ENCODE results near the gene KCNMA1.

The KCNMA1 gene

DNA sequence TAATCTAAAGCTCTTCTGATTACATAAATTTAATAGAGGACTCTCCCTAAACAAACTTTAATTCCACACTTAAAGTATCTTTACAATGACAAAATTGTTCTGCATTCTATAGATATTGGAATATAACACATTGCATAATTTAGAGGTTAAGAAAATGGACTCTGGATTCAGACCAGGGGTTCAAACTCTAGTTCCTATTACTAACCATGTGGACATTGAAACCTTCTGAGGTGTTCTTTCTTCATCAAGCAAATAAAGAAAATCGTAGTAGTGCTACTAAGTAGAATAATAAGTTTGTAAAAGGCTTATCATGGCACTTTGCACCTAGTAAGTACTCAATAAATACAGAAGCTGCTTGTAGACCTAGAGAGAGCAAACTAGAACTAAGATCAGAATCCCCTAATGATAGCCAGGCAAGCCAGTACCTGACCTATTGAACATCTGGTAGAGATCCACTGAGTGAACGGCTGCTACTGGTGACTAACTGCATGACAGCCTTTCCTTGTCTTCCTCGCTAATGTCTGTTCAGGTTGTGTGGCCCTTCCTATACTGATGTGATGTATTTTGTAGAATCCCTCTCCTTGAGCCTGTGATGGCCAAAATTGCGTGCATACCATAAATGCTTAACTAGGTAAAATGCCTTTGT lies 430.3 kb downstream of the KCNMA1 start:
- FAIRE-seq (no peak), DNase-seq (ENCODE audit: insufficient read length, low spot score) (no peak)

DNA sequence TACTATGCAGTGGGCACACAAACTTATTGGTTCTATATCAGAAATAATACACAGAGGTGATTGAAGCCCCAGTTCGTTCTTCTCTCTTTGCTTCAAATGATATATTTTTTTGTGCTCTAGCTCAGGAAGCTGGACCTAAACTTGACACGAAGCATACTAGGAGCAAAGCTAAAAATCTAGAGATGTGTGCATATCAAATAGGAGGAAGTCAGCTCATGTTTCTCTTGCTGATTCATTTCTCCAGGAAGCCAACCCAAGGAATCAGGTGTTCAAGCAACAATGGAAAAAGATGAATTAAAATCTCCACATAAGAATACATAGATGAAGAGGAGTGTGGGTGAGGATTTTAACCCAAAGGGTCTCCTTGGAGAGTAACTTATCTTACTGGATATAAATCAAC lies 432.5 kb downstream of the KCNMA1 start:
- no peak for FAIRE-seq
- DNase-seq (ENCODE audit: insufficient read length, low spot score): no peak

DNA sequence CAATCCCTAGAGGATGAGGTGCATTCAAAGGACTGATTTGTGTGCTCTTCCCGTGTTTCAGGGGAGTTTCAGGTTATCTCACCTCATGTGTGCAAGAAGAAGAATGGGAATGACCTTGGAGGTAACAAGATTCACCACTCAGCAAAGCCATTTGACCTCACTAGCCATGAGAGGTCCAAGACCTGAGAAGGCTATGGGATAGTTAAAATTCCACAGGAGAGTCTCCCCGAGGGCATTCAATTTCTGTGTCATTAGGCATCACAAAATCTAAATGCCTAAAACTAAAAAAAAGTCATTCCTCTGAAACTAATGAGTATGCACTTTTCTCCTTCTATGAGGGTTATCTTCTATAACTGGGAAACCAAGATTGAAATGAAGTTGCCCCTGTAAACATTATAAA lies 433.4 kb downstream of the KCNMA1 start:
- DNase-seq (ENCODE audit: insufficient read length, low spot score) (no peak), FAIRE-seq (no peak)

DNA sequence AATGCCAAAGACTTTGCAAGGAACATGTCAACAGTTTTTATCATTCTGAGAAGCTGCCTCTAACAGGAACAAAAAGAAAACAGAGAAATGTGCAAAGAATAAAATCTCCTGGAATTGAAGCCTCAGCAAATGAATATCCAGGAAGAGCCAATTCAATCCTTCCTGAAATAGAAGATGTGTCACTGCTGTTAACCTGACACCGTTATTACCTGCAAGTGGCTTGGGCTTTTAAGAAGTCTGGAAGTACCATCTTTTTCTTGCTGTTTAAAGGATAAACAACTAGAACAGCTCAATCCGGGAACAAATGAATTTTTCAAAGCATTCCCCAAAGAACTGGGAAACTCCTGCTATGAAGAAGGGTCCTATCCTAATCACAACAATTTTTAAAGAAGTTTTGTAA lies 434.8 kb downstream of the KCNMA1 start:
- no peak for FAIRE-seq
- DNase-seq (ENCODE audit: insufficient read length, low spot score): no peak

DNA sequence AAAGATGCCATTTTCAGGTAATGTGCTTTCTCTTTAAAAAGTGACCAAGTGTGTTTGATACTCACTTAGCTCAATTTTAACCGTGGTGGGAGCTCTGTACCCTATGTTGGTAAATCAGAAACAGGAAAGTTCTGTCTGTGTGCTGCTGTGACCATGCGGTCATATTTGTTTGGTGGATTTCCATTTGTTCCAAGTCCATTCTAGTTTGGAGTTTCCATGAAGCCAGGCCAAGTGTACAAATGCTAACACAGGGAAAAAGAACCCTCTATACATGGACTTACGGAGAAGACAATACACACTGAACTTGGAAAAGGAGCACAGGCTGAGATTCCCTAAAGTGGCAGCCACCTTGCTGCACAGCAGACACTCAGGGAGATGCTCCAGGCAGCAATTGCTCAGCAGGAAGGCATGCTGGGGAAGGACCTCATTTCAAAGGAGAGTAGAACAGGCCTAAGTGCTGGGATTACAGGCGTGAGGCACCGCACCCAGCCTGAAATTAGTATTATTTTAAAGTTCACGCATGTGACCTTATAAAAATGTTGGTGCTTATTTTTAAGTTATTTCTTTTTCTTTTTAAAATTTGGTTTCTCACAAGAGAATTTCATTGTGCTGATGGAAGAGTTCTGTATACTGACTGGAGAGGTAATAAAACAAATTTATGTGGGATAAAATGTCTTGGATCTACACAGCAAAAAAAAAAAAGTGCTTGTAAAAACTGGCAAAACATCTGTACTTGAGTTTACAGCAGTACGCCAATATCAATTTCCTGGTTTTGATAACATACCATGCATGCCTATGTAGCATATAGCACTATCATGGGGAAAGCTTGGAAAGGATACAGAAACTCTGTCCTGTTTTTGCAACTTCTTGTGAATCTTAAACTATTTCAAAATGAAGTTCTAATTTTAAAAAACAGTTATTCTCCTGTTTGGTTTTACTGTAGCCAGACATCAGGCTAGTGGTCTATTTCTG lies 436.2 kb downstream of the KCNMA1 start:
- FAIRE-seq (no peak), DNase-seq (ENCODE audit: insufficient read length, low spot score) (no peak)

DNA sequence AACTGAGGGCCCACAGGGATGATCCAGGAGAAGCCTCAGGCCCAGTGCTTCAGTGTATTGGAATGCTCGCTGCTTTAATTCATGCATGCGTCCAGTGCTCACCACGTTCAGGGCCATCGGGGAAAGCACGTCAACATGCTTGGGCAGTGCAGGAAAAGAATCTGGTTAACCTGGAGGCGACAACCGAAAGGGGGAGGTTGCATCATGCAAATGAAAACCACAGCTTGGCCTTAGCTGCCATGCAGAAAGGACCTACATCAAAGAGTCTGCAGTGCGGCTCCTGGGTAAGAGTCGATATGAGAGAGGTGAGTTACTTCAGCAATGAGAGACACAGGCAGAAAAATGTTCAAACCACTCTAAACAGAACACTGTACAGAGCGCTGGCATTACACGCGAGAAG lies 440.1 kb downstream of the KCNMA1 start:
- DNase-seq (ENCODE audit: insufficient read length, low spot score) (no peak), FAIRE-seq (no peak)

DNA sequence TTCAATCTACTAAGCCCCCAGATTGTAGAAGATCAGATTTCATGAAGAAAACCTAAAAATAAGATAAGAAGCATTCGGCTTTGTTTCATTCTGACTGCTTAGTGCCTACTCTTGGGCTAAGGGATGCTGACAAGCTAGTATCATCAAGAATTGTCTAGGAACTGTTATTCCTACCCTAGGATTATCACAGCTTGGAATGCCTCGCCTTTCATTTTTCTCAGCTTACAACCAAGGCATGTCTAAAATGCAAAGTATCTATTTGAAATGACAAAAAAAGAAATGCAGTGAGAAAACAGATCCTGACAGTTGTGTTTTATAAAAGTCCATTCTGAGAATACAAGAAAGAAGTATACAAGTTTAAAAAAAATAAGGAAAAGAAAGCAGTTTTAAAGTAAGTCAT lies 441.0 kb downstream of the KCNMA1 start:
- no peak for FAIRE-seq
- no peak for DNase-seq (ENCODE audit: insufficient read length, low spot score)

DNA sequence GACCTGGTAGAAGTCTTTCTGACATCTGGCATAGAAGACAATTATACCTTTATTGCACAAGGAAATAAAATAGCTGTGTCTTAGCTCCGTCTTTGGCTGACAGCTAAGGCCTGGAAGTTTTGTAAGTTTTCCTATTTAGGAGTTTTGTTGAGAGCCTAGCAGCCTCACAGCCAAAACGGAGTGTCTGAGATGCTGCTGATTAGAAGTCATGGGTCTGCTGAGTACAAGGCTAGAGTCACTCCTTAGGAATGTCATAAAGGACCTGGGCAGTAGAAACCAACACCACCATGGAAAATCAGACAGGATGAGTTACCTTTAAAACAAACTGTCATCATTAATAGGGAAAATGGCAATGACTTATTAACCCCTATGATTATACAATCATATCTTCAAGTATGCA lies 442.5 kb downstream of the KCNMA1 start:
- FAIRE-seq (no peak), DNase-seq (ENCODE audit: insufficient read length, low spot score) (no peak)

DNA sequence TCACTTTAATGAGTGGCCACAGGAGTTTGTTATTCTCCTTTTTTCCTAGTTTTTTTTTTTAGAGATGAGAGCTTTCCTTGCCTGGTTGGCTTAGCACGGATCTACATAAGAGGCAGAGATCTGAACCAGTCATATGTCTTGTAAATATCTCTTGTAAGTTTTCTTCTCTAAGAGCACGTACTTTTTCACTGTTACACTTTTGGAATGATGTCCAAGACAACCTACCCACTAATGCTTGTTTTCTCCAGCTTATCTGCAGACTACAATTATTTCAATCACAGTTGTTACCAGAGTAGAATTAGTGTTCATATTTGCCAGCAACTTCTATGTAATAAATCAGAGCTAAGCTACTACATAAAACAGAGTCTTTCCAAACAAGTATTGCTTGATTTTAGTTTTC lies 444.6 kb downstream of the KCNMA1 start:
- FAIRE-seq: no peak
- DNase-seq (ENCODE audit: insufficient read length, low spot score): no peak

DNA sequence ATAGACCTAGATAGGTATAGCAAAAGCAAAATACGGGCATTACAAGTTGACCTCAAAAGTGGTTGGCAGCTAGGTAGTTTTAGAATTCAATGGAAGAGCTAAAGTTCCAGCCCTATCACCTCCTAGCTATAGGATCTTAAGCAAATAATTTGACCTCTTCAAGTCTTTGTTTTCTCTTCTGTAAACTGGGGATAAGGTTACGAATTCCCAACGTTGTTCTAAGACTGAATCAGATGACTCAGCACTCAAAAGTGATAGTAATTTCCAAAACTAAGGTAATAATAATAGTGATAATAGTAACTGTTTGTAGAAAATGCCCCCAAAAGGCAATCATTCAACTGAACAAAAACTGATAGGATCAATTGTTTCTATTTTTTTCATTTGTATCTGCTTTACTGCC lies 445.2 kb downstream of the KCNMA1 start:
- DNase-seq (ENCODE audit: insufficient read length, low spot score) (no peak), FAIRE-seq (no peak)

DNA sequence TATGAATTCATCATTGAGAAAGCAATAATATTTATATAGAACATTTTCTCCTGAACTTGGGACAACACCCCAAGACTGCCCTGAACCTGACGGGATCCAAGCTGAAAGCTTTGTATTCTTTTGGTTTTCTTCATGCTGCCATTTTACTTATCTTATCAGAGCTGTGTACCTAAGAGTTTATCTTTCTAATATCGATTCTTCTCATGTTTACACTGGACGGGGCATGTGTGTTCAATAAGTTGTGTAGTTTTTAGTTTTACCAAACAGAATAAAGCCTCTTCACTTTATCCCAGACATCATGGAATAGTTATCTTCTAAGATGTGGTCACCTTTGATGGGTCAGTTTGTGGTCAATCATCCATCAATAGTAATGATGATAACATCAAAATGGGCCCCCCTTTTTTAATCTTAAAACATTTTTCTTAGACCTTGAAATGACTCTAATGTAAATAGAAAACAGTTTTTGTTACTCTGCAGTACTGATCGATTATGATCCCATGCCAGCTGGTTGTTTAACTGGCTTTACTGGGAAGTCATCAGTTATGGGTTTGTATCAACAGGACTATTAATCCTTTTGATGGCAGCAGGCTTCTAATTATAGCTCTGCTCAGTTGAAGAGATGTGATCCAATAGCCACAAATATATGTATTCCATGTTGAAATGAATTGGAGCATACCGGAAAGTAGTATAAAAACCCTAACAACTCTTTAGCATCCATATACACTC lies 446.1 kb downstream of the KCNMA1 start:
- DNase-seq (ENCODE audit: insufficient read length, low spot score) (no peak), FAIRE-seq (no peak)

DNA sequence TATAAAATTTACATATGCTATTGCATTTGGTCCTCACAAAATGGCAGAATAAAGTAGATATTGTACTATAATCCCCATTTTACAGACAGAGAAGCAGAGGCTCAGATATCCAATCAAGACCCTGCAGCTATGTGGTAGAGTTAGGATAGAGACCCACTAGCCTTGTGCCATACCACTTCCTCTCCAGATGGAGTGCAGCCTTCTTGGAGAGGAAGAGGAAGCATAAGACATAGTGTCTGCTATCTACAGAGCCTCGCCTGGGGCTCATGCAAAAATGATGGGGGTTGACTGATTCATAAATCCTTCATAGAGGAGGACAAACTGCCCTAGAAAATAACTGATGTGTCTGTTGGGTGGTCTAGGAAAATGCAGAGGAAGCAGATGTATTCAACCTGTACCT lies 447.3 kb downstream of the KCNMA1 start:
- DNase-seq (ENCODE audit: insufficient read length, low spot score): no peak

DNA sequence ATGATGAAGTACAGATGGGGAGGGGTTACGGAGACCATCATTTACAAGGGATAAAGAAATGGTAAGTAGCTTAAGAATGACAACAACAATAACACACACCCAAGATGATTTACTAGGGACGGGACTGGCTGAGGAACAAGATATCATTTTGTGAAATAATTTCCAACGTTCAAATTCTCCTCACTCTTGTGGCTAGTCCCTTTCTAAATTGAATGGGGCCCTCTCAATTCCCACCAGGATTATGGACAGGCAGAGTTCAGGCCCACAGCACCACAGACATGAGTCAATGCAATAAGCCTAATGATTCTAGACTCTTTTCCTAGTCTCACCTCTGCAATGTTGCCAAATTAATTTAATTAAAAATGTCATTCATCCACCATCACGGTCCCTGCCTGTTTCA lies 448.1 kb downstream of the KCNMA1 start:
- FAIRE-seq (no peak), DNase-seq (ENCODE audit: insufficient read length, low spot score) (no peak)

More for the DNA sequence above, 447.3 kb downstream of the KCNMA1 start:
- no peak for FAIRE-seq

DNA sequence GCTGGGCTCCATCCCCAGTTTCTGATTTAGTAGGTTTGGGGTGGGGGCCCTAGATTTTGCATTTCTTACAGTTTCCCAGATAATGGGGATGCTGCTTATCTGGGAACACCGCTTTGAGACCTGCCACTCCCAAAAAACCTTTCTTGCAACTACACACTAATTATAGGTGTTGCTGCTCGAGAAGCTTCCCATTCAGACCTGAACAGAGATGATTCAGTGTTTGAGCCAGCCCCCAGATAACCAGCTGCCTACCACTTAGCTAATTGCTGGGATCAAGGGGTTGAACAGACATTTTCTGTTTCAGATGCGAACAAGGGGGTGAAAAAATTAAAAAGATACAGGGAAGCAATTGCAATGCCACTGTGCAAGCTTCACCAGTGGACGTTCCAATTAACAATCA lies 448.5 kb downstream of the KCNMA1 start:
- no peak for FAIRE-seq

DNA sequence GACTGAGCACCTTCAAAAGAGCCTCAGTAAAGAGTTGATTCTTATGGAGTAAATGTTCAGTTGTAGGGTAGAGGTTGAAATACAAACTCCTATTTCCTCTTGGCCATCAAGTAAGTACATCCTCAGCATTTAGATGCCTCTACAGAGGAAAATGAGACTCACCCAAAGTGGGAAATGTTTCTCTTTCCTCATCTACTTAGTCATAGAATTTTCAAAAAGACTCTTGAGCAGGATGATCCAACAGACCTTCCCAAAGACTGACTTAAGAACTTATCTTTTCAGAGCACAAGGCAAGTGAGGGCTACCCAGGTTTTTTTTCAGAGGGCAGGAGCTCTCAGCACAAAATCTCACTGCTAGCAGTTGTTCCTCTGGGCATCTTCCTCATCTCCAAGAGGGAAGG lies 449.1 kb downstream of the KCNMA1 start:
- DNase-seq (ENCODE audit: insufficient read length, low spot score): no peak
- no peak for FAIRE-seq

More for the DNA sequence above, 448.5 kb downstream of the KCNMA1 start:
- DNase-seq (ENCODE audit: insufficient read length, low spot score): no peak

DNA sequence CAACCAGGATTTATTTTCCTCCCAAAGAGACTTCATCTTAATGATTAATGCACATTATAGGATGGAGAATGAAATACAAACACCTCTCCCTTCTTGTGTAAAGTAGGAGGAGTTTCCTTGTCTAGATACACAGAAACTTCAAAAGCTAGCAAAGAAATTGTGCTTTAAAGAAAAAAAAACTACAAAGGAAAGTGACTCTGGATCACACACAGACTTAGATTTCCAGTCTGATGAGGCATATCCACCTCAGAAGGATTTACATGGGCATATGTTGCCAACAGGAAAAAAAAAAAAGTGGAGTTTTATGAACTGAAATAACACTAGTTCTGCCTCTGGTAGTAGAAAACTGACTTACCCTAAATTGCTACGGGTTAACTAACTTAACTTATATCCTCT lies 449.6 kb downstream of the KCNMA1 start:
- FAIRE-seq (no peak), DNase-seq (ENCODE audit: insufficient read length, low spot score) (no peak)

DNA sequence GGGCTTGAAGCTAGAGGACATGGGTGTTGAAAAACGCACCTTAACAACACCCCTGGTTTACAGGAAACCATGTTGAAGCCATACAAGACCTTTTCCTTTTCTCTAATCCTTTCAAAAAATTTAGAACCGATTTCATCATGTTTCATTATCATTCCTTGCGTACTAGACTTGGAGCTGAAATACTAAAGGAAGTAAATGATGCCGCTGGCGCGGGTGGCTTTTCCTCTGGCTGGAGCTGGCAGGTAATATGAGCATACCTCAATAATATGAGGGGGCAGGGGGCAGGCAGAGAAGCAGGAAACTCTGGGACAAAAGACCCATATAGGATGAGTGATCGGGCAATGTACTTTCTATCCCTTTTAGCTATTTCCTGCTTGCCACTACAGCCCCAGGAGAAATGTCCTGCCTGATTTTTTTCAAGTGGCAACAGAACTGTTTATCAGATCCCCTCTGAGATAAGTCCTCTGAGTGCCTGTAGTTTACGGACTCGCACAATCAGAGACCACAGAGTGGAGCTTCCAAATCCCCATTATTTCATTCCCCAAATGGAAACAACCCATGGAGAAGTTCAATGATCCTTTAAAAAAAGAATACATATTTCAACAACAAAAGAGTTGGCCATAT lies 450.1 kb downstream of the KCNMA1 start:
- no peak for FAIRE-seq
- no peak for DNase-seq (ENCODE audit: insufficient read length, low spot score)

DNA sequence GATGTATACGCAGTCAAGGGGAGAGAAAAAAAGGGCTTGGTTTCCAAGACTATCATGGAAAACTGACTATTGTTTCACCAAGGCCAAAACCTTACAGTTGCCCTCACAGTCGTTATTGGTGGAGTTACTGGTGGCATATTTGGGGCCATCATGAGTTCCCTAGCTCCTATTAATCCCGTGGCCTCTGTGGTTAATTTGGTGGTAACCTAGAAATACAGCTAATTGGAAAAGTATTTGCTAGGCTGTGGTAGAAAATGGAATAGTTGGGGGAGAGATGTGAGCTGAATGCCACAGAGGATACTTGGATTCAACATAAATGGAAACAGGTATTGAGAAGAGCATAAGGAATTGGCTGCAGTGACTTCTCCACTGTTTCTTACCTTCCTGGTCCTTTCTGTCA lies 450.7 kb downstream of the KCNMA1 start:
- DNase-seq (ENCODE audit: insufficient read length, low spot score) (no peak), FAIRE-seq (no peak)

DNA sequence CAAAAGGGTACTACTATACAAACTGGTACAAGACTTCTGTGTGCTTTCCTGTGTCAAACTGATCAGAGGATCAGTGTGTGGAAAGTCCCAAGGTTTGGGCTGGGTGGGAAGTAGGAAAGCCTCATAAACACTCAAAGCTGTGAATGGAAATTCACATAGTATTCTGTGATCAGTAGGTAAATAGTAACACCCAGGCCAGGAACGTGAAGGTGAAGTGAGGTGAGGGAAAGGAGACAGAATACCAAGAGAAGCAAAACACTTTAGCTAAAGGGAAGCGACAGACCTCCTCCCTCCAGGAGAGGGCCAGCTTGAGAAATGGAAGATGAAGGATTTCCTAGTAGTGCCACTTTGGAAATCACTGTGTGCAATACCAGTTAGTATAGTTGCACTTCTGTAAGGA lies 451.9 kb downstream of the KCNMA1 start:
- DNase-seq (ENCODE audit: insufficient read length, low spot score) (no peak), FAIRE-seq (no peak)

DNA sequence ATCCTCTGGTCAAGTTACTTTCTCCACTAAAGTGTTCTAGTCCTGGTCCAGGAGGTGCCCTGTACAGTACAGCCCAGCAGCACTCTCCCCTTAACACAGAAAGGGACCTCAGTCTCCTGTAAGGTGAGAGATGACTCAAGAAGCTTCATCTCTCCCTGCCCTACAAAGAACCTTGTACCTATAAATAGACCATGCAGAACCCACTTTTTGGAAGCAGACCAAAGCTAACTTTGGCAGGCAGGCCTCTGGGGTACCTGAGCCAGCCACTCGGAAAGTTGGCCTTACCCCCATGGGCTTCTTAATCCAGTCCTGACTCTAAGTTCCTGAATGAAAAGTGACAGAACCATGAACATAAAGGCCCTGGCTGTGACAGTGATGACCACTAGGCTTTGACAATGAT lies 454.8 kb downstream of the KCNMA1 start:
- FAIRE-seq (no peak), DNase-seq (ENCODE audit: insufficient read length, low spot score) (no peak)

DNA sequence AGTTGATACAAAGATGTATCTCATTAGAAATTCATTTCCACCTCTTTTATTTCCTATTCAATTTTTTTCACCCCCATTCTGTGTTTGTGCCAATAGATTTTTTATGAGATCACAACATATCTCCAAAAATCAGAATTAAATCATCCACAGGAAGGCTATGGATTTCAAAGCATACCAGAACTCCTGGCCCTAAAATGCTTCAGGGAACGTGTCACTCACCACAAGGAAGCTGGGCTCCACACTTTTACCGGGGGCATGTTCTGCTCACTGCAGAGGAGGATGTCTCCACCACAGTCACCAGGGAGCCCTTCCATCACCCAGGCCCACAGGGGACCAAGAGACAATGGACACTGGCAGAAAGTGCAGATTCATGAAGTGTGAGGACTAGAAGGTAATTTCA lies 456.8 kb downstream of the KCNMA1 start:
- DNase-seq (ENCODE audit: insufficient read length, low spot score) (no peak), FAIRE-seq (no peak)

All from GM19239 (cell line).